ENCODE measurements around the gene FNDC3B. TPM values are rescaled to one million over a fixed set of nuclear protein-coding genes. Genes with fewer than 3 reads are reported as not detected.

FNDC3B gene
- total and polyA plus RNA-seq, 9 of the 15 experiments (the other 6 are each of a cell fraction or from before 2014, with no cell fraction given): 7.0 to 35.8 (median 16.2) TPM

GRCh38 chr3:172129498-172129849, 90.1 kb downstream of the FNDC3B start:
- intact Hi-C loops (cut with micrococcal nuclease) (no loop called here), in situ Hi-C loops (cut with MboI) (no loop called here)
- DNase-seq (ENCODE audit: extremely low read depth in 1 of 4, low spot score in 3 of 4): no peak
- ChIA-PET CTCF (ENCODE audit: low intra/inter-chr PET ratio) (no interaction called here), POLR2A (interaction anchor here (1.3 to 1.5 kb wide), 2 partner anchors 9 kb away, joined by 3 to 5 read pairs; no protein-coding TSS in a partner anchor)
- Histone ChIP-seq H4K20me1 (replicated peaks; ENCODE audit: control insufficient read depth, insufficient read depth, low read length) (peaks cover 4% of the 10 kb centered on the region; the same call in 1 of the 2 replicates), H3K9me3 (replicated peaks; ENCODE audit: control insufficient read depth, insufficient read depth, low read depth, low read length) (0 out of 2 replicates have a peak, but pooled peaks cover 2% of the 10 kb centered on the region), H3K36me3 (ENCODE audit: control insufficient read depth, insufficient read depth, low read length) (peaks cover 28% of the 10 kb centered on the region; the same call in 2 of the 3 replicates), H3K79me2 (ENCODE audit: control insufficient read depth, insufficient read depth, low read length) (peaks cover 32% of the 10 kb centered on the region), H2AFZ (ENCODE audit: low read depth, low read length) (no peak overlapping the region), H3K9me1 (ENCODE audit: control insufficient read depth, insufficient read depth, low read length) (no peaks in the 10 kb centered on the region), H3K4me1 (replicated peaks in 1 of 2; ENCODE audit: control insufficient read depth in 2 of 2, insufficient read depth in 2 of 2, low read length in 2 of 2) (peaks cover 4 to 15% of the 10 kb centered on the region in 2 experiments; a peak in 4 of 5 replicates), H3K4me3 (no peak overlapping the region), H3K27me3 (ENCODE audit: control insufficient read depth in 2 of 2, insufficient read depth in 2 of 2, low read length in 2 of 2) (no peaks in the 10 kb centered on the region), H3K27ac (ENCODE audit: extremely low read depth, low read depth, low read length) (peak overlapping the region; percentile 40; the same call in 1 of the 3 replicates), H3K4me2 (ENCODE audit: insufficient read depth, low read length) (no peak overlapping the region; the same call in 1 of the 2 replicates), H3K9ac (ENCODE audit: insufficient read depth in 1 of 2, low read depth in 2 of 2, low read length in 2 of 2) (no peak overlapping the region)
- no peak for FAIRE-seq
- no TSS peak for BruUV-seq (replicated peaks)
- 0% methylated on average over 1 of the region's 1 CpG for WGBS (ENCODE audit: insufficient coverage, low coverage, missing lambda C conversion rate)
- ATAC-seq: no peak
- 0 out of 2 replicates have a peak, but pooled peaks have one; percentile 47 for TF ChIP-seq POLR2H (tag; IDR thresholded peaks at IDR 0.05; ENCODE audit: low read depth)
- no peak for TF ChIP-seq RBM15 (IDR thresholded peaks at IDR 0.05; ENCODE audit: insufficient read depth, low read length)
- no peak for TF ChIP-seq NR3C1 (CRISPR knock-in tag; IDR thresholded peaks at IDR 0.05)
- TF ChIP-seq BMI1 (IDR thresholded peaks at IDR 0.05; ENCODE audit: low read length): no peak
- no peak for TF ChIP-seq HNRNPK (IDR thresholded peaks at IDR 0.05; ENCODE audit: low read depth, low read length, poor library complexity, severe bottlenecking)
